BLaER1 treated with 17β-estradiol and CSF1 and Interleukin-3, amounts not matched to agents 10 nM and 100 nM (cell line): ENCODE results near the gene MAD1L1.

Experiments used
- H3K27ac ChIP-seq, 11 experiments: shearing (Covaris generic); formaldehyde crosslinking; 2 replicates each; pipeline ENCODE4 v1.8.1; 2022
- H3K27me3 ChIP-seq, 11 experiments: shearing (Covaris generic); formaldehyde crosslinking; 2 replicates each; pipeline ENCODE4 v1.8.1; 2022
- H3K36me3 ChIP-seq, 11 experiments: shearing (Covaris generic); formaldehyde crosslinking; 2 replicates each; pipeline ENCODE4 v1.8.1; 2022
- H3K4me1 ChIP-seq, 10 experiments: shearing (Covaris generic); formaldehyde crosslinking; 2 replicates each; pipeline ENCODE4 v1.8.1; 2022
- H3K4me2 ChIP-seq, 11 experiments: shearing (Covaris generic); formaldehyde crosslinking; 2 replicates each; pipeline ENCODE4 v1.8.1; 2022
- H3K4me3 ChIP-seq, 10 experiments: shearing (Covaris generic); formaldehyde crosslinking; 2 replicates each; pipeline ENCODE4 v1.8.1; 2022
- H3K9ac ChIP-seq, 11 experiments: shearing (Covaris generic); formaldehyde crosslinking; 2 replicates each; pipeline ENCODE4 v1.8.1; 2022
- H3K9me3 ChIP-seq, 11 experiments: shearing (Covaris generic); formaldehyde crosslinking; replicated peaks in 1 of 11; 2 replicates each; pipeline ENCODE4 v1.8.1; 2022
- H4K20me1 ChIP-seq, 11 experiments: shearing (Covaris generic); formaldehyde crosslinking; 2 replicates each; pipeline ENCODE4 v1.8.1; 2022
- Cebpa-rat ChIP-seq, 11 experiments: shearing (Covaris generic); IDR thresholded peaks; 2 replicates each; pipeline ENCODE4 v1.8.1; 2022

Gene MAD1L1

GRCh38 chr7:1902231-1902855 lies 330.4 kb downstream of the MAD1L1 start:
- Histone ChIP-seq H3K4me2 (peak overlapping the region in 4 of 11 experiments; percentile 1 to 34 (median 10); a peak in 5 of 22 replicates), H3K4me1 (peaks cover 30 to 63% (median 43%) of the 10 kb centered on the region in 10 experiments), H4K20me1 (peaks cover 68 to 97% (median 84%) of the 10 kb centered on the region in 11 experiments), H3K9ac (no peak overlapping the region), H3K9me3 (no peaks in the 10 kb centered on the region), H3K27ac (no peak overlapping the region), H3K36me3 (peaks cover 0 to 39% (median 17%) of the 10 kb centered on the region in 11 experiments; a peak in 17 of 22 replicates), H3K4me3 (no peak overlapping the region), H3K27me3 (peaks cover 0 to 7% (median 0%) of the 10 kb centered on the region in 11 experiments; a peak in 2 of 22 replicates)
- TF ChIP-seq Cebpa-rat (IDR thresholded peaks at IDR 0.05), result no peak

GRCh38 chr7:1901431-1902210 lies 331.1 kb downstream of the MAD1L1 start:
- peaks cover 0 to 7% (median 0%) of the 10 kb centered on the region in 11 experiments; a peak in 2 of 22 replicates for H3K27me3 ChIP-seq
- no peak for TF ChIP-seq Cebpa-rat (IDR thresholded peaks at IDR 0.05)

GRCh38 chr7:1900847-1901246 lies 331.9 kb downstream of the MAD1L1 start:
- Histone ChIP-seq H3K27me3 (peaks cover 0 to 7% (median 0%) of the 10 kb centered on the region in 11 experiments; a peak in 2 of 22 replicates), H3K4me1 (peaks cover 40 to 72% (median 58%) of the 10 kb centered on the region in 10 experiments), H3K36me3 (peaks cover 5 to 45% (median 24%) of the 10 kb centered on the region in 11 experiments), H3K9me3 (no peaks in the 10 kb centered on the region), H3K4me3 (no peak overlapping the region), H3K4me2 (peak overlapping the region in 8 of 11 experiments; percentile 73 to 88 (median 80); a peak in 12 of 22 replicates), H3K9ac (peak overlapping the region in 1 of 11 experiments; percentile 33; a peak in 1 of 22 replicates), H4K20me1 (peaks cover 72 to 97% (median 86%) of the 10 kb centered on the region in 11 experiments), H3K27ac (no peak overlapping the region)
- TF ChIP-seq Cebpa-rat (IDR thresholded peaks at IDR 0.05), result no peak

More at GRCh38 chr7:1901431-1902210, 331.1 kb downstream of the MAD1L1 start:
- no peak overlapping the region for H3K9ac ChIP-seq
- H3K36me3 ChIP-seq, result peaks cover 0 to 41% (median 16%) of the 10 kb centered on the region in 11 experiments; a peak in 19 of 22 replicates
- no peak overlapping the region for H3K27ac ChIP-seq
- peak overlapping the region in 4 of 11 experiments; percentile 1 to 81 (median 57); a peak in 5 of 22 replicates for H3K4me2 ChIP-seq
- no peak overlapping the region for H3K4me3 ChIP-seq
- H3K9me3 ChIP-seq, result no peaks in the 10 kb centered on the region
- H4K20me1 ChIP-seq, result peaks cover 71 to 97% (median 86%) of the 10 kb centered on the region in 11 experiments
- H3K4me1 ChIP-seq, result peaks cover 38 to 70% (median 50%) of the 10 kb centered on the region in 10 experiments

- peak overlapping the region in 2 of 11 experiments; percentile 23 to 33; a peak in 2 of 22 replicates for H3K9ac ChIP-seq
- H3K27ac ChIP-seq, result no peak overlapping the region
- peaks cover 79 to 97% (median 86%) of the 10 kb centered on the region in 11 experiments for H4K20me1 ChIP-seq
- no peak overlapping the region for H3K4me3 ChIP-seq
- H3K9me3 ChIP-seq, result no peaks in the 10 kb centered on the region
- peaks cover 40 to 79% (median 63%) of the 10 kb centered on the region in 10 experiments for H3K4me1 ChIP-seq
- peaks cover 12 to 45% (median 24%) of the 10 kb centered on the region in 11 experiments for H3K36me3 ChIP-seq
- peak overlapping the region; percentile 73 to 88 (median 80) for H3K4me2 ChIP-seq
- no peak for TF ChIP-seq Cebpa-rat (IDR thresholded peaks at IDR 0.05)
- peaks cover 0 to 7% (median 0%) of the 10 kb centered on the region in 11 experiments; a peak in 2 of 22 replicates for H3K27me3 ChIP-seq
Measured at GRCh38 chr7:1899951-1900762, 332.6 kb downstream of the MAD1L1 start.

- Histone ChIP-seq H3K4me1 (peaks cover 40 to 85% (median 65%) of the 10 kb centered on the region in 10 experiments), H3K4me2 (peak overlapping the region; percentile 73 to 88 (median 80)), H3K27ac (no peak overlapping the region), H4K20me1 (peaks cover 88 to 100% (median 94%) of the 10 kb centered on the region in 11 experiments), H3K9me3 (no peaks in the 10 kb centered on the region), H3K36me3 (peaks cover 18 to 53% (median 32%) of the 10 kb centered on the region in 11 experiments), H3K4me3 (no peak overlapping the region), H3K27me3 (peaks cover 0 to 7% (median 0%) of the 10 kb centered on the region in 11 experiments; a peak in 2 of 22 replicates), H3K9ac (0 out of 22 replicates have a peak overlapping the region, but pooled peaks of 3 of the 11 experiments have one; percentile 2 to 27 (median 18))
- TF ChIP-seq Cebpa-rat (IDR thresholded peaks at IDR 0.05), result no peak
Measured at GRCh38 chr7:1899196-1899595, 333.5 kb downstream of the MAD1L1 start.

GRCh38 chr7:1898628-1899185 lies 334.0 kb downstream of the MAD1L1 start:
- H3K27ac ChIP-seq, result peak overlapping the region in 1 of 11 experiments; percentile 40; a peak in 1 of 22 replicates
- peaks cover 92 to 100% (median 98%) of the 10 kb centered on the region in 11 experiments for H4K20me1 ChIP-seq
- no peaks in the 10 kb centered on the region for H3K9me3 ChIP-seq
- H3K27me3 ChIP-seq, result peaks cover 0 to 7% (median 0%) of the 10 kb centered on the region in 11 experiments; a peak in 2 of 22 replicates
- TF ChIP-seq Cebpa-rat (IDR thresholded peaks at IDR 0.05), result no peak
- peaks cover 18 to 58% (median 36%) of the 10 kb centered on the region in 11 experiments for H3K36me3 ChIP-seq
- 0 out of 20 replicates have a peak overlapping the region, but pooled peaks of 1 of the 10 experiments have one; percentile 11 for H3K4me3 ChIP-seq
- peak overlapping the region; percentile 73 to 88 (median 80) for H3K4me2 ChIP-seq
- H3K4me1 ChIP-seq, result peaks cover 40 to 85% (median 65%) of the 10 kb centered on the region in 10 experiments
- H3K9ac ChIP-seq, result peak overlapping the region in 6 of 11 experiments; percentile 2 to 50 (median 24); a peak in 5 of 22 replicates

- no peak for TF ChIP-seq Cebpa-rat (IDR thresholded peaks at IDR 0.05)
- H3K9me3 ChIP-seq, result no peaks in the 10 kb centered on the region
- peaks cover 40 to 84% (median 65%) of the 10 kb centered on the region in 10 experiments for H3K4me1 ChIP-seq
- H3K27ac ChIP-seq, result 0 out of 22 replicates have a peak overlapping the region, but pooled peaks of 3 of the 11 experiments have one; percentile 1 to 49 (median 40)
- H3K36me3 ChIP-seq, result peaks cover 18 to 64% (median 42%) of the 10 kb centered on the region in 11 experiments
- H3K9ac ChIP-seq, result peak overlapping the region in 5 of 11 experiments; percentile 9 to 50 (median 31); a peak in 6 of 22 replicates
- H3K27me3 ChIP-seq, result peaks cover 0 to 7% (median 0%) of the 10 kb centered on the region in 11 experiments; a peak in 2 of 22 replicates
- peak overlapping the region; percentile 73 to 88 (median 80) for H3K4me2 ChIP-seq
- H4K20me1 ChIP-seq, result peaks cover 91 to 100% (median 100%) of the 10 kb centered on the region in 11 experiments
- peak overlapping the region in 1 of 10 experiments; percentile 11; a peak in 1 of 20 replicates for H3K4me3 ChIP-seq
Measured at GRCh38 chr7:1897861-1898627, 334.7 kb downstream of the MAD1L1 start.
